Mesenchymal stem cell (in vitro differentiated cells and primary cell): Measurements from ENCODE around the gene TMEM95.
A peak's percentile ranks its signal among the peaks of the same experiment; 100 is the strongest.
"Not testable (repeated sequence)": the region's sequence is repeated elsewhere in the genome, so short reads cannot be mapped to it uniquely, and the experiment has no call there.

ENCODE experiments used
- DNase-seq: peaks from one replicate; pipeline ENCODE4 v3.0.0-alpha.2; 2013
- H2AFZ ChIP-seq: one replicate; pipeline ENCODE4 v1.6.1; 2013; ENCODE audit warnings: low read depth, mild to moderate bottlenecking, control low read depth, inconsistent platforms, low read length, moderate library complexity
- H2AK5ac ChIP-seq: 2 replicates; pipeline ENCODE4 v1.6.1; 2013; ENCODE audit warnings: low read length, moderate library complexity, mild to moderate bottlenecking, inconsistent platforms; ENCODE audit not compliant: severe bottlenecking
- H2BK120ac ChIP-seq: one replicate; pipeline ENCODE4 v1.6.1; 2013; ENCODE audit warnings: low read depth, mild to moderate bottlenecking, inconsistent platforms, low read length, moderate library complexity
- H2BK12ac ChIP-seq, 2 experiments: one replicate each; pipeline ENCODE4 v1.6.1; 2013; ENCODE audit warnings: inconsistent platforms in 2 of 2, low read length in 2 of 2, mild to moderate bottlenecking in 2 of 2, moderate library complexity in 2 of 2, control low read depth in 1 of 2
- H2BK15ac ChIP-seq: one replicate; pipeline ENCODE4 v1.6.1; 2013; ENCODE audit warnings: mild to moderate bottlenecking, low read depth, inconsistent platforms; ENCODE audit not compliant: poor library complexity, severe bottlenecking
- H2BK5ac ChIP-seq: 2 replicates; pipeline ENCODE4 v1.6.1; 2013; ENCODE audit warnings: low read depth, mild to moderate bottlenecking, low read length, control low read depth, inconsistent platforms; ENCODE audit not compliant: poor library complexity, severe bottlenecking
- H3K14ac ChIP-seq, 2 experiments: one replicate each; pipeline ENCODE4 v1.6.1; 2013; ENCODE audit warnings: inconsistent platforms in 2 of 2, low read length in 2 of 2, control low read depth in 1 of 2, mild to moderate bottlenecking in 1 of 2, moderate library complexity in 1 of 2
- H3K18ac ChIP-seq, 2 experiments: one replicate each; pipeline ENCODE4 v1.6.1; 2013; ENCODE audit warnings: inconsistent platforms in 2 of 2, low read length in 2 of 2, control low read depth in 1 of 2, low read depth in 1 of 2, mild to moderate bottlenecking in 1 of 2
- H3K23ac ChIP-seq, 2 experiments: one replicate each; pipeline ENCODE4 v1.6.1; 2013; ENCODE audit warnings: inconsistent platforms in 2 of 2, low read length in 2 of 2, mild to moderate bottlenecking in 2 of 2, moderate library complexity in 2 of 2, control low read depth in 1 of 2
- H3K27ac ChIP-seq: 2 replicates; pipeline ENCODE4 v1.5.1; 2013; ENCODE audit warnings: mild to moderate bottlenecking, moderate library complexity, low read length, control low read depth, inconsistent platforms; ENCODE audit not compliant: poor library complexity, severe bottlenecking
- H3K27me3 ChIP-seq, 2 experiments: 2 replicates each; pipeline versions ENCODE4 v1.6.1 to v1.7.0; 2013; ENCODE audit warnings: low read length in 2 of 2, mild to moderate bottlenecking in 2 of 2, moderate library complexity in 2 of 2, control low read depth in 1 of 2, inconsistent platforms in 1 of 2; ENCODE audit not compliant: control insufficient read depth in 1 of 2, insufficient read depth in 1 of 2
- H3K36me3 ChIP-seq, 2 experiments: 2 replicates each; pipeline versions ENCODE4 v1.6.1 to v1.7.0; 2013; ENCODE audit warnings: low read length in 2 of 2, control low read depth in 1 of 2, inconsistent platforms in 1 of 2, low read depth in 1 of 2, mild to moderate bottlenecking in 1 of 2; ENCODE audit not compliant: insufficient read depth in 2 of 2, control insufficient read depth in 1 of 2
- H3K4ac ChIP-seq, 2 experiments: one replicate each; pipeline ENCODE4 v1.6.1; 2013; ENCODE audit warnings: inconsistent platforms in 2 of 2, low read length in 2 of 2, mild to moderate bottlenecking in 2 of 2, moderate library complexity in 2 of 2, control low read depth in 1 of 2, low read depth in 1 of 2
- H3K4me1 ChIP-seq: 2 replicates; pipeline ENCODE4 v1.6.1; 2013; ENCODE audit warnings: low read depth, low read length, control low read depth; ENCODE audit not compliant: control insufficient read depth, insufficient read depth
- H3K4me2 ChIP-seq: 2 replicates; pipeline ENCODE4 v1.6.1; 2013; ENCODE audit warnings: low read length, mild to moderate bottlenecking, inconsistent platforms; ENCODE audit not compliant: poor library complexity, severe bottlenecking
- H3K4me3 ChIP-seq, 2 experiments: 2 replicates each; pipeline versions ENCODE4 v1.5.1 to v1.7.0; 2013; ENCODE audit warnings: low read length in 2 of 2, mild to moderate bottlenecking in 2 of 2, control low read depth in 1 of 2, low read depth in 1 of 2; ENCODE audit not compliant: insufficient read depth in 1 of 2
- H3K79me1 ChIP-seq: replicated peaks from 2 replicates; pipeline ENCODE4 v1.6.1; 2013; ENCODE audit warnings: mild to moderate bottlenecking, control low read depth, low read length, inconsistent platforms; ENCODE audit not compliant: poor library complexity, severe bottlenecking
- H3K9ac ChIP-seq: 2 replicates; pipeline ENCODE4 v1.7.0; 2013; ENCODE audit warnings: mild to moderate bottlenecking, low read length, moderate library complexity
- H3K9me3 ChIP-seq: 2 replicates; pipeline ENCODE4 v1.7.0; 2013; ENCODE audit warnings: mild to moderate bottlenecking, low read length; ENCODE audit not compliant: control insufficient read depth
- H4K8ac ChIP-seq: one replicate; pipeline ENCODE4 v1.6.1; 2013; ENCODE audit warnings: inconsistent platforms, mild to moderate bottlenecking, low read length, moderate library complexity
- H4K91ac ChIP-seq: one replicate; pipeline ENCODE4 v1.6.1; 2013; ENCODE audit warnings: mild to moderate bottlenecking, low read length, inconsistent platforms
- WGBS: methylation state at CpG from one replicate; pipeline ENCODE4 v1.1.7; 2013; ENCODE audit warnings: mixed read lengths; 5-methylcytosine and 5-hydroxymethylcytosine counted together

TMEM95 gene

GRCh38 chr17:7336240-7337175 is 18.4 kb upstream of the TMEM95 start, which contains the start of gene ACAP1:
TSS of gene ACAP1 (plus strand) at chr17:7336529. CDS start at chr17:7336735, 206 bp downstream.
- Histone ChIP-seq H3K4me1 (peaks cover 2% of the 10 kb centered on the region), H4K91ac (no peak within 1 kb of the TSS), H3K27me3 (peaks cover 11 to 45% of the 10 kb centered on the region in 2 experiments), H3K36me3 (no peaks in the 10 kb centered on the region), H3K9ac (no peak within 1 kb of the TSS), H3K14ac (no peak within 1 kb of the TSS), H2BK15ac (no peak within 1 kb of the TSS), H3K27ac (no peak within 1 kb of the TSS), H3K23ac (no peak within 1 kb of the TSS), H2BK5ac (no peak within 1 kb of the TSS), H2BK12ac (no peak within 1 kb of the TSS), H3K9me3 (no peaks in the 10 kb centered on the region), H4K8ac (no peak within 1 kb of the TSS), H2AK5ac (no peak within 1 kb of the TSS), H3K4me3 (no peak within 1 kb of the TSS), H2BK120ac (no peak within 1 kb of the TSS), H2AFZ (no peak within 1 kb of the TSS), H3K4ac (no peak within 1 kb of the TSS), H3K4me2 (no peak within 1 kb of the TSS), H3K18ac (no peak within 1 kb of the TSS), H3K79me1 (no peaks in the 10 kb centered on the region)
- no peak for DNase-seq
- WGBS, result 51% methylated on average over 8 of the region's 17 CpGs

- H3K4ac ChIP-seq, H3K4me3 ChIP-seq, H2AFZ ChIP-seq, H2BK12ac ChIP-seq, DNase-seq, H3K27ac ChIP-seq, H3K36me3 ChIP-seq, H3K9ac ChIP-seq, H3K4me1 ChIP-seq, H3K23ac ChIP-seq, H3K14ac ChIP-seq, H4K91ac ChIP-seq, H3K4me2 ChIP-seq, H2BK5ac ChIP-seq, H3K79me1 ChIP-seq, H3K9me3 ChIP-seq, H2BK15ac ChIP-seq, H3K18ac ChIP-seq, H4K8ac ChIP-seq, H2BK120ac ChIP-seq, H2AK5ac ChIP-seq: not testable (repeated sequence)
- 87% methylated on average over 7 of the region's 7 CpGs for WGBS
- peaks cover 15 to 53% of the 10 kb centered on the region in 2 experiments for H3K27me3 ChIP-seq
Measured at GRCh38 chr17:7337600-7337999, 17.4 kb upstream of the TMEM95 start.

DNA sequence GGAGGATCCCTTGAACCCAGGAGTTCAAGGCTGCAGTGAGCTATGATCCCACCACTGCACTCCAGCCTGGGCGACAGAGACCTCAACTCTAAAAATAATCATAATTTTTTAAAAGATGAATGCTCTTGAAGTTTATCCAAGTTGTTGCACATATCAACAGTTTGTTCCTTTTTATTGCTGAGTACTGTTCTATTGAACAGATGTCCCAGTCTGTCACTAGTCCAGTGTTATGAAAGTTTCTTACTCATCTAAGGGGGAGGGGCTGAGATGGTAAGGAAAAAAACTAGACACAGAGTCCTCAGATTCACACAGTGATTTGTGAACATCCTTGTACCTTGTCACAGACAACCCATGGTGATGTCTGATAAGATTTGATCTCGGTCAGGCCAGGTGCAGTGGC is 14.8 kb upstream of the TMEM95 start:
- Histone ChIP-seq H2BK12ac (no peak overlapping the region), H3K27ac (no peak overlapping the region), H3K27me3 (peaks cover 29 to 70% of the 10 kb centered on the region in 2 experiments), H3K4ac (no peak overlapping the region), H2BK5ac (no peak overlapping the region), H3K4me3 (no peak overlapping the region), H3K4me2 (no peak overlapping the region), H3K18ac (no peak overlapping the region), H3K9me3 (no peaks in the 10 kb centered on the region), H2AFZ (no peak overlapping the region), H3K9ac (no peak overlapping the region), H3K36me3 (no peaks in the 10 kb centered on the region), H3K4me1 (peaks cover 2% of the 10 kb centered on the region), H4K8ac (no peak overlapping the region), H3K14ac (no peak overlapping the region), H4K91ac (no peak overlapping the region), H3K23ac (no peak overlapping the region), H2BK15ac (no peak overlapping the region), H3K79me1 (no peaks in the 10 kb centered on the region), H2AK5ac (no peak overlapping the region), H2BK120ac (no peak overlapping the region)
- peak; percentile 63 for DNase-seq
- 100% methylated on average over 1 of the region's 2 CpGs for WGBS

- no peaks in the 10 kb centered on the region for H3K36me3 ChIP-seq
- peaks cover 2% of the 10 kb centered on the region for H3K4me1 ChIP-seq
- H4K8ac ChIP-seq, result no peak overlapping the region
- no peak overlapping the region for H2BK5ac ChIP-seq
- peaks cover 27 to 57% of the 10 kb centered on the region in 2 experiments for H3K27me3 ChIP-seq
- H3K18ac ChIP-seq, result no peak overlapping the region
- no peak overlapping the region for H3K4me2 ChIP-seq
- H3K9ac ChIP-seq, result no peak overlapping the region
- no peak overlapping the region for H2AK5ac ChIP-seq
- H3K14ac ChIP-seq, result peak overlapping the region in 1 of 2 experiments; percentile 36
- peak overlapping the region; percentile 2 for H4K91ac ChIP-seq
- H3K4me3 ChIP-seq, result no peak overlapping the region
- H3K27ac ChIP-seq, result no peak overlapping the region
- H3K23ac ChIP-seq, result peak overlapping the region in 1 of 2 experiments; percentile 42
- H3K4ac ChIP-seq, result no peak overlapping the region
- H2BK12ac ChIP-seq, result no peak overlapping the region
- H3K9me3 ChIP-seq, result no peaks in the 10 kb centered on the region
- DNase-seq, result no peak
- 93% methylated on average over 13 of the region's 13 CpGs for WGBS
- H2AFZ ChIP-seq, result no peak overlapping the region
- H3K79me1 ChIP-seq, result no peaks in the 10 kb centered on the region
- H2BK120ac ChIP-seq, result no peak overlapping the region
- H2BK15ac ChIP-seq, result no peak overlapping the region
Measured at GRCh38 chr17:7341842-7342241, 13.1 kb upstream of the TMEM95 start.
